ENCODE measurements around the gene SLC13A4. TPM values are rescaled to one million over a fixed set of nuclear protein-coding genes. Genes with fewer than 3 reads are reported as not detected.

Gene SLC13A4
- total and polyA plus RNA-seq, 2 of the 4 experiments (the other 2 are of a cell fraction) = 0.10 TPM; not detected in 1

- Histone ChIP-seq H3K4me3 (ENCODE audit: insufficient read depth, low read depth, low read length) (no peak overlapping the region), H2AK9ac (replicated peaks; ENCODE audit: low read depth, low read length, poor library complexity) (no peak overlapping the region), H3K79me1 (ENCODE audit: low read depth in 1 of 2, low read length in 2 of 2) (no peaks in the 10 kb centered on the region), H4K91ac (ENCODE audit: insufficient read depth, low read depth, low read length) (no peak overlapping the region), H4K8ac (ENCODE audit: low read depth in 2 of 2, low read length in 2 of 2) (no peak overlapping the region), H4K5ac (ENCODE audit: low read depth, low read length) (no peak overlapping the region), H3K18ac (ENCODE audit: low read depth, low read length) (no peak overlapping the region), H3K56ac (ENCODE audit: extremely low read depth, insufficient read depth, low read length) (no peak overlapping the region), H3K4me1 (ENCODE audit: control insufficient read depth, insufficient read depth, low read length) (no peaks in the 10 kb centered on the region), H4K20me1 (ENCODE audit: insufficient read depth, low read length) (no peaks in the 10 kb centered on the region), H3K9me3 (ENCODE audit: control insufficient read depth, insufficient read depth, low read length) (no peaks in the 10 kb centered on the region), H3K4me2 (ENCODE audit: low read depth, low read length) (no peak overlapping the region), H2BK120ac (ENCODE audit: low read depth, low read length) (no peak overlapping the region), H2AK5ac (ENCODE audit: low read depth, low read length) (no peak overlapping the region), H3K23ac (ENCODE audit: low read depth, low read length) (no peak overlapping the region), H3K4ac (ENCODE audit: low read depth, low read length) (no peak overlapping the region), H2AFZ (replicated peaks; ENCODE audit: low read length, poor library complexity) (no peak overlapping the region), H3K9me1 (ENCODE audit: insufficient read depth, low read length) (no peaks in the 10 kb centered on the region; the same call in none of the 2 replicates), H2BK15ac (ENCODE audit: low read depth, low read length) (no peak overlapping the region), H2BK5ac (ENCODE audit: low read depth, low read length, poor library complexity, severe bottlenecking) (no peak overlapping the region), H3K36me3 (ENCODE audit: control insufficient read depth, insufficient read depth, low read length) (no peaks in the 10 kb centered on the region), H3K9ac (ENCODE audit: low read depth, low read length) (no peak overlapping the region), H3K27ac (ENCODE audit: insufficient read depth, low read length) (no peak overlapping the region), H3K14ac (replicated peaks; ENCODE audit: low read depth, low read length) (no peak overlapping the region), H2BK20ac (ENCODE audit: low read depth, low read length) (no peak overlapping the region), H3K27me3 (ENCODE audit: control insufficient read depth, insufficient read depth, low read length) (no peaks in the 10 kb centered on the region)
- no peak for ATAC-seq (ENCODE audit: low read depth)
- intact Hi-C loops (cut with micrococcal nuclease) (no loop called here), in situ Hi-C loops (cut with MboI; ENCODE audit: low sequenced_read_pairs) (no loop called here), dilution Hi-C loops (cut with HindIII; ENCODE audit: low sequenced_read_pairs, unreplicated experiment) (no loop called here)
- no CpG with 5 or more reads among the region's 1 CpG for WGBS, 2 experiments (ENCODE audit: extremely low coverage in 2 of 2, insufficient read length in 1 of 2)
- ChIA-PET CTCF (interaction anchor here (1.0 to 1.3 kb wide), 2 partner anchors 9 to 14 kb away, joined by 3 read pairs; no protein-coding TSS in a partner anchor), POLR2A (ENCODE audit: unreplicated experiment) (no interaction called here)
- no TSS peak for BruUV-seq (replicated peaks)
- no peak for DNase-seq
- no peak for TF ChIP-seq CHD1 (IDR thresholded peaks at IDR 0.05; ENCODE audit: low read depth, low read length)
- no peak for TF ChIP-seq MXI1 (IDR thresholded peaks at IDR 0.05; ENCODE audit: borderline replicate concordance, low read depth, low read length)
- TF ChIP-seq FOS (IDR thresholded peaks at IDR 0.05; ENCODE audit: low read depth, low read length) = no peak
- TF ChIP-seq MAFK (IDR thresholded peaks at IDR 0.05; ENCODE audit: low read depth, low read length) = no peak
- no peak for TF ChIP-seq RFX5 (IDR thresholded peaks at IDR 0.05; ENCODE audit: low read depth, low read length)
- no peak for TF ChIP-seq RCOR1 (IDR thresholded peaks at IDR 0.05; ENCODE audit: insufficient replicate concordance, low read length)
- TF ChIP-seq POLR2A (IDR thresholded peaks at IDR 0.05; ENCODE audit: low read depth, low read length) = no peak
- no peak for TF ChIP-seq MAZ (IDR thresholded peaks at IDR 0.05; ENCODE audit: borderline replicate concordance, low read depth, low read length)
Measured at GRCh38 chr7:135734343-135734689, 6.3 kb upstream of the SLC13A4 start.

Data from IMR-90 (cell line).